SH-SY5Y (cell line): Measurements from ENCODE around the gene MSL2.

ENCODE experiments used
- GATA2 ChIP-seq: IDR thresholded peaks from 2 replicates; pipeline ENCODE4 v1.6.1; 2011; ENCODE audit warnings: mild to moderate bottlenecking, low read depth, low read length
- GATA3 ChIP-seq: IDR thresholded peaks from 2 replicates; pipeline ENCODE4 v1.6.1; 2011; ENCODE audit warnings: low read depth, mild to moderate bottlenecking, low read length, moderate library complexity

The MSL2 gene

GRCh38 chr3:136120373-136121348 is 75.5 kb downstream of the MSL2 start:
- no peak for TF ChIP-seq GATA2
- no peak for TF ChIP-seq GATA3

DNA sequence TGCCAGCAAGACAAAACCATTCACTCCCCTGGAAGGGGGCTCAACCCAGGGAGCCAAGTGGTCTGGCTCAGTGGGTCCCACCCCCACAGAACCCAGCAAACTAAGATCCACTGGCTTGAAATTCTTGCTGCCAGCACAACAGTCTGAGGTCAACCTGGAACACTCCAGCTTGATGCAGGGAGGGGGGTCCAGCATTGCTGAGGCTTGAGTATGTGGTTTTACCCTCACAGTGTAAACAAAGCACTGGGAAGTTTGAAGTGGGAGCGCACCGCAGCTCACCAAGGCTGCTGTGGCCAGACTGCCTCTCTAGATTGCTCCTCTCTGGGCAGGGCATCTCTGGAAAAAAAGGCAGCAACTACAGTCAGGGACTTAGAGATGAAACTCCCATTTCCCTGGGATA is 81.7 kb downstream of the MSL2 start:
- no peak for TF ChIP-seq GATA2
- no peak for TF ChIP-seq GATA3

DNA sequence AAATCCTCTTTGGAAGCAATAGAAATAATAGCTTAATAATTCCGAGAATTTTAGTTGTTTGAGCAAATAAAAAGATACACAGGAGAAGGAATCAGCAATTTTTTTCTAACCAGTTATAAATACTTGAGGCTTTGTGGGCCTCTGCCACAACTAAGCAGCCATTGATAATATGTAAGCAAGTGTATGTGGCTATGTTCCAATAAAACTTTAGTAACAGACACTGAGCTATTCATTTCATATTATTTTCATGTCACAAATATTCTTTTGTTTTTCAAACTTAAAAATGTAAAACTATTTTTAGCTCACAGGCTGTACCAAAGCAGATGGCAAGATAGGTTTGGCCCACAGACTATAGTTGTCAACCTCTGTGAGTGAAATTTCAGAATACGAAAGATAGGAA is 85.7 kb downstream of the MSL2 start:
- TF ChIP-seq GATA3 (no peak), GATA2 (no peak)

DNA sequence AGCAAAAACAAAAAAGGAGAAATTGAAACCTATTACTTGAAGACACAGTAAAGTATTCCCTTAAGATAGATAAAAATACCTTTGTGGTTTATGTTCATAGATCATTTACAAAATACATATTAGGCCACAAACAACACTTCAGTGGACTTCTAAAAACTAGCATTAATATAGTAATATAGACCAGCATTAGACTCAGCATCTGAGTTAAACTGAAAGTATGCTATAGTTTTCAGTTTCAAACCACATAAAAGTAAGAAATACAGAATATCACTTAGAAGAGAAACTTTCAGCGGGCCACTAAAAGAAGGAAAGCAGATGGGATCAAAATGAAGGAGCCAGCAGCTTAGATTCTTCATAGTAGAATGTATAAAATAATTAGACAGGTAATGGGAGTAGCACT is 86.6 kb downstream of the MSL2 start:
- TF ChIP-seq GATA3 (no peak), GATA2 (no peak)

DNA sequence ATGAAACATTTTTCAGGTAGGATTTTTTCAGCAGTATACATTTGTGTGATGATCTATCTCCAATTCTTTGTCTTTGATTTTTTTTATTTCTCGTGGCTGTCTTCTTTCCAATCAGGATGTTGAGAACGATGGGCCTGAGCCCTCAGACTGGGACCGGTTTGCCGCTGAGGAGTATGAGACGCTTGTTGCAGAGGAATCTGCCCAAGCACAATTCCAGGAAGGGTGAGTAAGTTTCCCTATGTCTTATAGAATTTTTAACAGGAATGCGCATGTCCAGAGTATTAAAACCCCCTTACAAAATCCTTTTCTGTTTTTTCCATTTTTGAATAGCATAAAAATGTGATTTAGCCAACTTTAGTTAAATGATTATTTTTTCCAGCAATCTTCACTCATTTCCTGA is 90.0 kb downstream of the MSL2 start:
- no peak for TF ChIP-seq GATA3
- TF ChIP-seq GATA2, result no peak

GRCh38 chr3:136105044-136105443 is 91.1 kb downstream of the MSL2 start:
- TF ChIP-seq GATA3 (no peak), GATA2 (no peak)
